Osteoblast (primary cell): ENCODE results near the gene SLC12A8. TPM values are rescaled to one million over a fixed set of nuclear protein-coding genes. Genes with fewer than 3 reads are reported as not detected.

Experiments
- DNase-seq: peaks from one replicate; pipeline ENCODE4 v3.0.0; 2011; ENCODE audit warnings: low spot score, mixed read lengths; ENCODE audit not compliant: insufficient read length; ENCODE audit errors: missing footprints
- H2AFZ ChIP-seq: 2 replicates; pipeline ENCODE4 v1.6.0; 2011; ENCODE audit warnings: mild to moderate bottlenecking, low read length
- H3K27ac ChIP-seq: 2 replicates; pipeline ENCODE4 v1.5.1; 2011; ENCODE audit warnings: mild to moderate bottlenecking, low read depth, low read length, moderate library complexity
- H3K27me3 ChIP-seq: 2 replicates; pipeline ENCODE4 v1.6.0; 2012; ENCODE audit warnings: mild to moderate bottlenecking, control low read depth, inconsistent platforms, low read length, moderate library complexity; ENCODE audit not compliant: insufficient read depth
- H3K36me3 ChIP-seq: 2 replicates; pipeline ENCODE4 v1.5.1; 2011; ENCODE audit warnings: mild to moderate bottlenecking, low read length, control low read depth, moderate library complexity; ENCODE audit not compliant: insufficient read depth
- H3K4me1 ChIP-seq: 2 replicates; pipeline ENCODE4 v1.5.1; 2011; ENCODE audit warnings: mild to moderate bottlenecking, low read length, control low read depth, moderate library complexity; ENCODE audit not compliant: insufficient read depth
- H3K4me2 ChIP-seq: 2 replicates; pipeline ENCODE4 v1.6.0; 2011; ENCODE audit warnings: mild to moderate bottlenecking, low read length; ENCODE audit not compliant: insufficient read depth
- H3K4me3 ChIP-seq: fragments of 200-600 bp; sonication (generic); 3 replicates; pipeline ENCODE4 v1.5.1; 2012; ENCODE audit warnings: mild to moderate bottlenecking, low read length, inconsistent platforms; ENCODE audit not compliant: insufficient read depth
- H3K79me2 ChIP-seq: 2 replicates; pipeline ENCODE4 v1.6.0; 2012; ENCODE audit warnings: mild to moderate bottlenecking, low read length, control low read depth, inconsistent platforms; ENCODE audit not compliant: insufficient read depth
- H3K9me3 ChIP-seq: 2 replicates; pipeline ENCODE4 v1.5.1; 2011; ENCODE audit warnings: low read depth, low read length, control low read depth
- H4K20me1 ChIP-seq: 2 replicates; pipeline ENCODE4 v1.6.0; 2012; ENCODE audit warnings: mild to moderate bottlenecking, low read length, control low read depth; ENCODE audit not compliant: insufficient read depth
- CTCF ChIP-seq: IDR thresholded peaks from 2 replicates; pipeline ENCODE4 v1.5.1; 2011; ENCODE audit warnings: mild to moderate bottlenecking, low read depth, low read length, moderate library complexity; ENCODE audit errors: extremely low read depth
- total RNA-seq: library from RNA; depleted of rRNA; stranded (reverse); fragments of >200 nt; gene quantifications from 2 replicates; pipeline ENCODE4 v1.2.3, GENCODE V29; 2012

Gene SLC12A8
- total RNA-seq, 1 donor, result 36.2 TPM

DNA sequence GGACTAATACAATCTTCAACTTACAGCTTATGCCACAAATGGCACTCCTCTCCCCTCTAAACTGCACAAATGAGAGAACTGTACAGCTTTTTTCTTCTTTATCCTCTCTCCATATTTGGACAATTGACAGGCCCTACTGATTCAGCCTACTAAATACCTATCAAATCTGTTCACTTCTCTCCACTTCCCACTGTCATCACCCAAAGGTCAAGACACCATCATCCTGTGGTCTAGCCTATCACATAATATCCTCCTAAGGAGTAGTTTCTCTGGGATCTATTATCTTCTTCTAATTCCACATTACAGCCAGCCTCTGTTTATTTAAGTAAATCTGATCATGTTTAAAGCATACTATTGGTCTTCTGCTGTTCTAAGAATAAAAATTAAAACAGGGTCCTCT is 33.0 kb upstream of the SLC12A8 start:
- Histone ChIP-seq H2AFZ (no peak overlapping the region), H3K9me3 (no peaks in the 10 kb centered on the region), H4K20me1 (no peaks in the 10 kb centered on the region), H3K36me3 (no peaks in the 10 kb centered on the region), H3K4me2 (no peak overlapping the region), H3K4me1 (peaks cover 10% of the 10 kb centered on the region), H3K27me3 (no peaks in the 10 kb centered on the region), H3K4me3 (no peak overlapping the region), H3K79me2 (peaks cover 8% of the 10 kb centered on the region), H3K27ac (no peak overlapping the region)
- no peak for TF ChIP-seq CTCF
- peak; percentile 2 for DNase-seq

DNA sequence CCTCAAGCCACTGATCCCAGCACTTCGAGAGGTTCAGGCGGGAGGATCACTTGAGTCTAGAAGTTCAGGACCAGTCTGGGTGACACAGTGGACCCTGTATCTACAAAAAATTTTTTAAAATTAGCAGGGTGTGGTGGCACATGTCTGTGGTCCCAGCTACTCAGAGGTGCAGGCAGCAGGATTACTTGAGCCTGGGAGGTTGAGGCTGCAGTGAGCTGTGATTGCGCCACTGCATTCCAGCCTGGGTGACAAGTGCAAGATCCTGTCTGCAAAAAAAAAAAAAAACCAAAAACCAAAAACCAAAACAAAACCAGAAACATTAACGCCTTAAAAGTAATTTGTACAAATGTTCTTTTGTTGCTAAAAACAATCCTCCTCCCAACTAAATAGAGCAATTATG is 27.9 kb upstream of the SLC12A8 start:
- H3K27ac ChIP-seq, result no peak overlapping the region
- H3K36me3 ChIP-seq, result no peaks in the 10 kb centered on the region
- H3K4me3 ChIP-seq, result no peak overlapping the region
- H2AFZ ChIP-seq, result no peak overlapping the region
- peaks cover 9% of the 10 kb centered on the region for H3K4me1 ChIP-seq
- TF ChIP-seq CTCF, result no peak
- DNase-seq, result no peak
- H4K20me1 ChIP-seq, result no peaks in the 10 kb centered on the region
- H3K79me2 ChIP-seq, result no peaks in the 10 kb centered on the region
- no peaks in the 10 kb centered on the region for H3K9me3 ChIP-seq
- no peak overlapping the region for H3K4me2 ChIP-seq
- H3K27me3 ChIP-seq, result no peaks in the 10 kb centered on the region

- H3K9me3 ChIP-seq, result no peaks in the 10 kb centered on the region
- no peak for TF ChIP-seq CTCF
- H2AFZ ChIP-seq, result no peak overlapping the region
- no peaks in the 10 kb centered on the region for H3K27me3 ChIP-seq
- no peaks in the 10 kb centered on the region for H3K36me3 ChIP-seq
- H3K79me2 ChIP-seq, result no peaks in the 10 kb centered on the region
- no peak for DNase-seq
- no peak overlapping the region for H3K4me2 ChIP-seq
- H3K4me1 ChIP-seq, result peaks cover 9% of the 10 kb centered on the region
- H3K27ac ChIP-seq, result no peak overlapping the region
- no peak overlapping the region for H3K4me3 ChIP-seq
- H4K20me1 ChIP-seq, result peaks cover 2% of the 10 kb centered on the region
Measured at GRCh38 chr3:125239266-125239665, 26.7 kb upstream of the SLC12A8 start.

DNA sequence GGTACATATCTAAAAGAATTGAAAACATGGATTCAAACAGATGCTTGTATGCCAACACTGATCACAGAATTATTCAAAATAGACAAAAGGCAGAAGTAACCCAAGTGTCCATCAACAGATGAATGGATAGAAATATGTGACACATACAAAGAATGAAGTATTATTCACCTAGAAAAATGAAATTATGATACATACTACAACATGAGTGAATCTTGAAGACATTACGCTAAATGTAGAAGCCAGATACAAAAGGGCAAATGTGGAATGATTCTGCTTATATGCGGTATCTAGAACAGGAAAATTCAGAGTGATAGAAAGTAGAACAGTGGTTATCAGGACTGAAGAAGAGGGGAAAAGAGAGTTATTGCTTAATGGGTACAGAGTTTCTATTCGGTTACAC is 26.2 kb upstream of the SLC12A8 start:
- Histone ChIP-seq H4K20me1 (peaks cover 2% of the 10 kb centered on the region), H3K27me3 (no peaks in the 10 kb centered on the region), H3K4me2 (no peak overlapping the region), H3K4me1 (peaks cover 9% of the 10 kb centered on the region), H3K36me3 (peaks cover under 1% of the 10 kb centered on the region), H2AFZ (no peak overlapping the region), H3K4me3 (no peak overlapping the region), H3K9me3 (no peaks in the 10 kb centered on the region), H3K27ac (no peak overlapping the region), H3K79me2 (no peaks in the 10 kb centered on the region)
- DNase-seq, result no peak
- TF ChIP-seq CTCF, result no peak
